NB4 (cell line): ENCODE results near the gene CNN2.

Experiments
- DNase-seq: peaks from one replicate; pipeline ENCODE4 v3.0.0; 2010; ENCODE audit warnings: low read depth
- H3K4me3 ChIP-seq: one replicate; pipeline ENCODE4 v1.5.1; 2011; ENCODE audit warnings: mild to moderate bottlenecking, low read depth, low read length, moderate library complexity
- MYC ChIP-seq: IDR thresholded peaks from 2 replicates; pipeline ENCODE4 v1.6.1; 2011; ENCODE audit warnings: low read depth, low read length
- POLR2A ChIP-seq: IDR thresholded peaks from 2 replicates; pipeline ENCODE4 v1.6.1; 2011; ENCODE audit warnings: mild to moderate bottlenecking; ENCODE audit not compliant: insufficient read length; ENCODE audit errors: extremely low read depth
- TF ChIP-seq, protein P1 (sequence below): IDR thresholded peaks from 2 replicates; pipeline ENCODE4 v1.6.1; 2011; ENCODE audit warnings: low read depth, low read length
- TF ChIP-seq, protein P2 (sequence below): IDR thresholded peaks from one replicate; pipeline ENCODE4 v1.5.1; 2012; ENCODE audit warnings: low read depth, low read length

The CNN2 gene

GRCh38 chr19:1084024-1084868 lies 57.8 kb downstream of the CNN2 start:
- DNase-seq, result no peak
- H3K4me3 ChIP-seq, result no peak overlapping the region
- TF ChIP-seq POLR2A, result no peak
- TF ChIP-seq, protein P1, sequence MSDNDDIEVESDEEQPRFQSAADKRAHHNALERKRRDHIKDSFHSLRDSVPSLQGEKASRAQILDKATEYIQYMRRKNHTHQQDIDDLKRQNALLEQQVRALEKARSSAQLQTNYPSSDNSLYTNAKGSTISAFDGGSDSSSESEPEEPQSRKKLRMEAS, result no peak
- TF ChIP-seq MYC, result no peak
- TF ChIP-seq, protein P2, sequence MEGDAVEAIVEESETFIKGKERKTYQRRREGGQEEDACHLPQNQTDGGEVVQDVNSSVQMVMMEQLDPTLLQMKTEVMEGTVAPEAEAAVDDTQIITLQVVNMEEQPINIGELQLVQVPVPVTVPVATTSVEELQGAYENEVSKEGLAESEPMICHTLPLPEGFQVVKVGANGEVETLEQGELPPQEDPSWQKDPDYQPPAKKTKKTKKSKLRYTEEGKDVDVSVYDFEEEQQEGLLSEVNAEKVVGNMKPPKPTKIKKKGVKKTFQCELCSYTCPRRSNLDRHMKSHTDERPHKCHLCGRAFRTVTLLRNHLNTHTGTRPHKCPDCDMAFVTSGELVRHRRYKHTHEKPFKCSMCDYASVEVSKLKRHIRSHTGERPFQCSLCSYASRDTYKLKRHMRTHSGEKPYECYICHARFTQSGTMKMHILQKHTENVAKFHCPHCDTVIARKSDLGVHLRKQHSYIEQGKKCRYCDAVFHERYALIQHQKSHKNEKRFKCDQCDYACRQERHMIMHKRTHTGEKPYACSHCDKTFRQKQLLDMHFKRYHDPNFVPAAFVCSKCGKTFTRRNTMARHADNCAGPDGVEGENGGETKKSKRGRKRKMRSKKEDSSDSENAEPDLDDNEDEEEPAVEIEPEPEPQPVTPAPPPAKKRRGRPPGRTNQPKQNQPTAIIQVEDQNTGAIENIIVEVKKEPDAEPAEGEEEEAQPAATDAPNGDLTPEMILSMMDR, result no peak

DNA sequence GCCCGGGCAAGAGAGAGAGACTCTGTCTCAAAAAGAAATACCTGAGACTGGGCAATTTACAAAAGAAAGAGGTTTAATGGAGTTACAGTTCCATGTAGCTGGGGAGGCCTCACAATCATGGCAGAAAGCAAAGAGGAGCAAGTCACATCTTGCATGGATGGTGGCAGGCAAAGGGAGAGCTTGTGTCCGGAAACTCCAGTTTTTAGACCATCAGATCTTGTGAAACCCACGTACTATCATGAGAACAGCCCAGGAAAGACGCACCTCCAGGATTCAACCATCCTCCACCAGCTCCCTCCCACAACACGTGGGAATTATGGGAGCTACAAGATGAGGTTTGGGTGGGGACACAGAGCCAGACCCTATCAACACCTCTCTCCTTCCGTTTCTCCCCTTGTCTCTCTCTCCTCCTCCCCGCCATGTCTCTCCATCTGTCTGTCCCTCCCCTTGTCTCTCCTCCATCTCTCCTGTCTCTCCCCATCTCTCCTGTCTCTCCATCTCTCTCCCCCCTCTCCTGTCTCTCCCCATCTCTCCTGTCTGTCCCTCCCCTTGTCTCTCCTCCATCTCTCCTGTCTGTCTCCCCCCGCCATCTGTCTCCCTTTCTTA lies 58.7 kb downstream of the CNN2 start:
- TF ChIP-seq MYC (no peak), POLR2A (no peak)
- TF ChIP-seq, protein P2, result no peak
- TF ChIP-seq, protein P1, result no peak
- no peak for DNase-seq
- H3K4me3 ChIP-seq, result no peak overlapping the region

GRCh38 chr19:1085676-1086442 lies 59.5 kb downstream of the CNN2 start:
- no peak overlapping the region for H3K4me3 ChIP-seq
- TF ChIP-seq MYC (no peak), POLR2A (no peak)
- TF ChIP-seq, protein P1, result no peak
- TF ChIP-seq, protein P2, result no peak
- no peak for DNase-seq

DNA sequence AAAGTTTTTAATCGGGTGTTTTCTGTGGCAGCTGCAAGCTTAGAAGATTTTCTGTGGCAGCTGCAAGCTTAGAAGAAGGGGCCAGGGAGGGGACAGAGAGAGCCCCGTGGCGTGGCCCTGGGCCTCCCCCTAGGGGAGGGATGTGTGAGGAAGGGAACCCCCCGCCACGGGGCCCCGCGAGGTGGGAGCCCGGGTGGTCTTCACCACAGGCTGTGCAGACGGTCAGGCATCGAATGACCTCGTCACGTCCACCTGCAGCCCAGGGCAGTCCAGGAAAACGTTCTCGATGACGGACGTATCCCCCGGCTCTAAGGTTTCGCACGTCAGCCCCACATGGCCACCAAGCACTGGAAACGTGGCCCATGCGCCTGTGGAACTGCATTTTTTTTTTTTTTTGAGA lies 60.2 kb downstream of the CNN2 start:
- no peak for DNase-seq
- no peak overlapping the region for H3K4me3 ChIP-seq
- TF ChIP-seq, protein P2, result no peak
- no peak for TF ChIP-seq MYC
- TF ChIP-seq, protein P1, result no peak
- TF ChIP-seq POLR2A, result no peak

DNA sequence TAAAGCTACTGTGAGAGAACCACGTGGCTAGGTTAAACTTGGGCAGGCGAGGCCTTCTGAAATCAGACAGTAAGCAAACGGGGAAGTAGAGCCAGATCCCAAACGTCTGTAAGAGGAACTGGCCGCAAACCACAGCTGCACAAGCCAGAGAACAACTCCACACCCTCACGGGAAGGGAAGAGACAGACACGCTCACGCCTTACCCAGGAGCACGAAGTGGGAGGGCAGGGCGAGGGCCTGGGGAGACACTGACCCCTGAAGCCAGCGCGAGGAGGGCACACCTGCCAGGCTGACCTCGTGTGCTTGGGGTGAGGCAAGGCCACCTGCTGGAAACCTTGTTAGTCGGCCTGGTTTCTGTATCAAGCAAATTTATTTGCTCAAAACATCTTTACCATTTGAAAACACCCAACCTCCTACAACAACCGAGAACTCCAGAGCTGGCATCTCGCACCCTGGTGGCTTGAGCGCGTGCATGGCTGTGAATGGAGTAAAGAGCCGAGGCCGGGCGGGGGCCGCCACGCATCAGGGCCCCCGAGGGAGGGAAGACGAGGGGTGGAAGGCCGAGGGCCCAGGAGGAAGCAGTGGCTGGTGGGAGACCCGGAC lies 61.5 kb downstream of the CNN2 start:
- H3K4me3 ChIP-seq, result no peak overlapping the region
- peak; percentile 90 for DNase-seq
- no peak for TF ChIP-seq POLR2A
- TF ChIP-seq, protein P1, result peak; percentile 92
